CD4-positive, alpha-beta T cell (primary cell): ENCODE data around the gene ABCC9. TPM values are rescaled to one million over a fixed set of nuclear protein-coding genes. Genes with fewer than 3 reads are reported as not detected.

Source experiments
- ATAC-seq: fragments of 200-7000 bp; cut with Tn5 transposase; one replicate; pipeline ENCODE4 v1.10.0; 2022; ENCODE audit warnings: mild to moderate bottlenecking; ENCODE audit not compliant: poor library complexity
- CTCF ChIA-PET: fragments of 350-600 bp; sonication (Branson Sonifier 250); formaldehyde crosslinking; loops from one replicate; lab custom pipeline; 2021; ENCODE audit warnings: antibody characterized with exemption, inconsistent platforms; lab: Charles Lee
- POLR2A ChIA-PET: fragments of 350-600 bp; sonication (Branson Sonifier 250); formaldehyde crosslinking; loops from one replicate; lab custom pipeline; 2021; ENCODE audit warnings: antibody characterized with exemption, inconsistent platforms; lab: Charles Lee
- DNase-seq, 14 experiments: peaks; one replicate each; pipeline ENCODE4 v3.0.0-alpha.2; 2013 to 2020; ENCODE audit warnings: mixed read lengths in 2 of 14
- H3K27ac ChIP-seq, 2 donors: one replicate each; pipeline versions ENCODE4 v1.5.1 to v1.7.0; 2013; ENCODE audit warnings: low read length in 2 of 2, low read depth in 1 of 2, mild to moderate bottlenecking in 1 of 2
- H3K27me3 ChIP-seq, 2 experiments: 1 replicate in 1 of 2; 2 replicates in 1 of 2; pipeline versions ENCODE4 v1.6.1 to v1.7.0; 2013; ENCODE audit warnings: low read length in 2 of 2, control low read depth in 1 of 2, mild to moderate bottlenecking in 1 of 2, moderate library complexity in 1 of 2; ENCODE audit not compliant: insufficient read depth in 2 of 2, control insufficient read depth in 1 of 2
- H3K36me3 ChIP-seq: one replicate; pipeline ENCODE4 v1.6.1; 2013; ENCODE audit warnings: low read length, control low read depth; ENCODE audit not compliant: insufficient read depth
- H3K4me1 ChIP-seq: one replicate; pipeline ENCODE4 v1.6.1; 2013; ENCODE audit warnings: low read length, control low read depth; ENCODE audit not compliant: insufficient read depth
- H3K4me3 ChIP-seq: one replicate; pipeline ENCODE4 v1.5.1; 2013; ENCODE audit warnings: mild to moderate bottlenecking, low read length, moderate library complexity
- H3K9me3 ChIP-seq, 2 experiments: 1 replicate in 1 of 2; 2 replicates in 1 of 2; pipeline versions ENCODE4 v1.6.1 to v1.7.0; 2013; ENCODE audit warnings: low read length in 2 of 2, mild to moderate bottlenecking in 2 of 2, control low read depth in 1 of 2, moderate library complexity in 1 of 2; ENCODE audit not compliant: control insufficient read depth in 1 of 2, insufficient read depth in 1 of 2
- H3K27ac Mint-ChIP-seq: one replicate; pipeline ENCODE4 v1.8.0; 2020; ENCODE audit warnings: mixed read lengths
- H3K27me3 Mint-ChIP-seq: one replicate; pipeline ENCODE4 v1.8.0; 2021; ENCODE audit warnings: mixed read lengths
- H3K36me3 Mint-ChIP-seq: one replicate; pipeline ENCODE4 v1.8.0; 2021; ENCODE audit warnings: low read depth, mixed read lengths
- H3K4me1 Mint-ChIP-seq: one replicate; pipeline ENCODE4 v1.8.0; 2021; ENCODE audit warnings: low read depth, mixed read lengths
- H3K4me3 Mint-ChIP-seq: one replicate; pipeline ENCODE4 v1.8.0; 2020; ENCODE audit warnings: mild to moderate bottlenecking, mixed read lengths
- H3K9me3 Mint-ChIP-seq: one replicate; pipeline ENCODE4 v1.8.0; 2020; ENCODE audit warnings: mixed read lengths
- CTCF ChIP-seq: fragments of 200-600 bp; IDR thresholded peaks from one replicate; pipeline ENCODE4 v1.8.0; 2022; ENCODE audit warnings: antibody characterized with exemption, mild to moderate bottlenecking
- intact Hi-C, 2 experiments: fragments of 100-400 bp; cut with DNase I in 1 of 2; cut with micrococcal nuclease in 1 of 2; formaldehyde crosslinking; loops; one replicate each; pipeline versions ENCODE4 v1.15.1 to v1.9.0; 2023 to 2025; cut with DNase I, micrococcal nuclease
- total RNA-seq, 174 experiments: library from RNA in 2 of 174; stranded (reverse) in 2 of 174; gene quantifications; one replicate each; pipeline ENCODE4 v1.2.3 and lab custom pipeline; 2021 to 2026

The ABCC9 gene
- total RNA-seq, 2 experiments from 2014 or later, result not detected

- CTCF ChIA-PET, result interaction anchor here (1.3 kb wide), 1 partner anchor 11 kb away, joined by 3 read pairs; no protein-coding TSS in a partner anchor
- no peaks in the 10 kb centered on the region for H3K9me3 Mint-ChIP-seq
- Histone ChIP-seq H3K27ac (no peak overlapping the region), H3K9me3 (no peaks in the 10 kb centered on the region), H3K27me3 (peaks cover 0 to 4% of the 10 kb centered on the region in 2 experiments), H3K4me3 (no peak overlapping the region), H3K36me3 (no peaks in the 10 kb centered on the region), H3K4me1 (no peaks in the 10 kb centered on the region)
- TF ChIP-seq CTCF, result no peak
- H3K27ac Mint-ChIP-seq, result no peak overlapping the region
- POLR2A ChIA-PET, result no interaction called here
- H3K36me3 Mint-ChIP-seq, result no peaks in the 10 kb centered on the region
- no peaks in the 10 kb centered on the region for H3K4me1 Mint-ChIP-seq
- H3K4me3 Mint-ChIP-seq, result no peak overlapping the region
- intact Hi-C loops, result no loop called here
- H3K27me3 Mint-ChIP-seq, result peaks cover 11% of the 10 kb centered on the region
- ATAC-seq (no peak), DNase-seq (no peak)
Observed at GRCh38 chr12:21766403-21766802, 174.8 kb downstream of the ABCC9 start.

- Mint-ChIP-seq H3K9me3 (no peaks in the 10 kb centered on the region), H3K27me3 (peaks cover 6% of the 10 kb centered on the region), H3K27ac (no peak overlapping the region), H3K4me3 (no peak overlapping the region), H3K4me1 (no peaks in the 10 kb centered on the region), H3K36me3 (no peaks in the 10 kb centered on the region)
- H3K4me1 ChIP-seq, result no peaks in the 10 kb centered on the region
- TF ChIP-seq CTCF, result no peak
- ATAC-seq, result no peak
- ChIA-PET POLR2A (no interaction called here), CTCF (no interaction called here)
- no peak overlapping the region for H3K4me3 ChIP-seq
- H3K27ac ChIP-seq, result no peak overlapping the region
- no peaks in the 10 kb centered on the region for H3K36me3 ChIP-seq
- no peaks in the 10 kb centered on the region for H3K9me3 ChIP-seq
- peaks cover 0 to 4% of the 10 kb centered on the region in 2 experiments for H3K27me3 ChIP-seq
- no peak for DNase-seq
- intact Hi-C loops, result no loop called here
Observed at GRCh38 chr12:21764950-21765349, 176.3 kb downstream of the ABCC9 start.

GRCh38 chr12:21764065-21764464 is 177.2 kb downstream of the ABCC9 start:
- H3K27me3 Mint-ChIP-seq, result peaks cover 6% of the 10 kb centered on the region
- DNase-seq (no peak), ATAC-seq (no peak)
- POLR2A ChIA-PET, result no interaction called here
- intact Hi-C loops, result no loop called here
- no peak overlapping the region for H3K27ac Mint-ChIP-seq
- no peaks in the 10 kb centered on the region for H3K36me3 Mint-ChIP-seq
- Histone ChIP-seq H3K9me3 (no peaks in the 10 kb centered on the region), H3K27ac (no peak overlapping the region), H3K4me3 (no peak overlapping the region), H3K27me3 (peaks cover 0 to 4% of the 10 kb centered on the region in 2 experiments), H3K4me1 (no peaks in the 10 kb centered on the region), H3K36me3 (no peaks in the 10 kb centered on the region)
- H3K4me1 Mint-ChIP-seq, result no peaks in the 10 kb centered on the region
- no peak for TF ChIP-seq CTCF
- no peak overlapping the region for H3K4me3 Mint-ChIP-seq
- CTCF ChIA-PET, result no interaction called here
- no peaks in the 10 kb centered on the region for H3K9me3 Mint-ChIP-seq
